Panc1 (cell line): ENCODE results near the gene DCTN1. TPM values are rescaled to one million over a fixed set of nuclear protein-coding genes. Genes with fewer than 3 reads are reported as not detected.

Experiments used
- ATAC-seq: fragments of 200-7000 bp; cut with Tn5 transposase; 2 replicates; pipeline ENCODE4 v1.9.1; 2020; ENCODE audit warnings: mild to moderate bottlenecking, moderate library complexity
- BruUV-seq: library from RNA; stranded (reverse); fragments of 400-500 nt; replicated peaks from 2 replicates; lab custom pipeline; 2021; lab: Mats Ljungman, UMichigan
- CTCF ChIA-PET: fragments of 300-600 bp; sonication (Branson Sonifier 250); formaldehyde crosslinking; loops from one replicate; lab custom pipeline; 2022; ENCODE audit warnings: antibody characterized with exemption; lab: Charles Lee
- POLR2A ChIA-PET: fragments of 300-600 bp; sonication (Branson Sonifier 250); formaldehyde crosslinking; loops from one replicate; lab custom pipeline; 2022; ENCODE audit warnings: antibody characterized with exemption; lab: Charles Lee
- DNase-seq: peaks from one replicate; pipeline ENCODE4 v3.0.0-alpha.2; 2010; ENCODE audit warnings: low read depth, low spot score
- H3K27ac ChIP-seq: 2 replicates; pipeline ENCODE4 v1.5.1; 2011; ENCODE audit warnings: mild to moderate bottlenecking, low read length, inconsistent platforms
- H3K27me3 ChIP-seq: fragments of 200-500 bp; sonication (Bioruptor generic); 2 replicates; pipeline ENCODE4 v1.6.0; 2014; ENCODE audit warnings: low read length, inconsistent platforms; ENCODE audit not compliant: control insufficient read depth, insufficient read depth
- H3K36me3 ChIP-seq: fragments of 200-500 bp; sonication (Bioruptor generic); 2 replicates; pipeline ENCODE4 v1.5.1; 2014; ENCODE audit warnings: inconsistent platforms, mild to moderate bottlenecking, low read length, moderate library complexity; ENCODE audit not compliant: control insufficient read depth, insufficient read depth
- H3K4me1 ChIP-seq: 2 replicates; pipeline ENCODE4 v1.5.1; 2011; ENCODE audit warnings: inconsistent platforms, mild to moderate bottlenecking, low read length, moderate library complexity; ENCODE audit not compliant: control insufficient read depth, insufficient read depth
- H3K4me3 ChIP-seq, 2 experiments: 2 replicates each; pipeline ENCODE4 v1.5.1; 2011 to 2012; ENCODE audit warnings: low read depth in 2 of 2, low read length in 2 of 2, mild to moderate bottlenecking in 2 of 2, inconsistent platforms in 1 of 2, moderate library complexity in 1 of 2
- H3K9me3 ChIP-seq: fragments of 200-500 bp; sonication (Bioruptor generic); 2 replicates; pipeline ENCODE4 v1.5.1; 2014; ENCODE audit warnings: low read depth, mild to moderate bottlenecking, inconsistent platforms, low read length, moderate library complexity; ENCODE audit not compliant: control insufficient read depth, insufficient read depth
- POLR2AphosphoS5 ChIP-seq: IDR thresholded peaks from 2 replicates; pipeline ENCODE4 v1.6.1; 2012; ENCODE audit warnings: mild to moderate bottlenecking, low read depth, low read length, moderate library complexity
- SIN3A ChIP-seq: IDR thresholded peaks from 2 replicates; pipeline ENCODE4 v1.6.1; 2012; ENCODE audit warnings: low read depth, mild to moderate bottlenecking, low read length, moderate library complexity, borderline replicate concordance; ENCODE audit not compliant: insufficient read depth
- TCF7L2 ChIP-seq: IDR thresholded peaks from 2 replicates; pipeline ENCODE4 v1.6.1; 2011; ENCODE audit warnings: mild to moderate bottlenecking, low read depth, low read length, inconsistent platforms
- in situ Hi-C: cut with HindIII; loops from 2 replicates; pipeline ENCODE4 v1.10.0; 2016; ENCODE audit warnings: low sequenced_read_pairs, low pct_unique_long_range_greater_than_20kb
- intact Hi-C: fragments of 100-400 bp; cut with micrococcal nuclease; formaldehyde crosslinking; loops from one replicate; pipeline ENCODE4 v1.10.0; 2022; ENCODE audit not compliant: unreplicated experiment
- total RNA-seq: library from RNA; stranded (reverse); gene quantifications from one replicate; pipeline ENCODE4 v1.2.1, GENCODE V29; 2021; ENCODE audit not compliant: unreplicated experiment
- TF ChIP-seq, protein P1 (sequence below): fragments of 450-650 bp; IDR thresholded peaks from 2 replicates; pipeline ENCODE4 v1.5.1; 2017; ENCODE audit warnings: mild to moderate bottlenecking
- TF ChIP-seq, protein P2 (sequence below), 2 experiments: IDR thresholded peaks; 2 replicates each; pipeline ENCODE4 v1.6.1; 2011 to 2012; ENCODE audit warnings: low read depth in 2 of 2, control low read depth in 1 of 2, low read length in 1 of 2, mild to moderate bottlenecking in 1 of 2, moderate library complexity in 1 of 2; ENCODE audit not compliant: insufficient read depth in 1 of 2

The DCTN1 gene
- total RNA-seq, 1 experiment from 2014 or later, result 190 TPM

DNA sequence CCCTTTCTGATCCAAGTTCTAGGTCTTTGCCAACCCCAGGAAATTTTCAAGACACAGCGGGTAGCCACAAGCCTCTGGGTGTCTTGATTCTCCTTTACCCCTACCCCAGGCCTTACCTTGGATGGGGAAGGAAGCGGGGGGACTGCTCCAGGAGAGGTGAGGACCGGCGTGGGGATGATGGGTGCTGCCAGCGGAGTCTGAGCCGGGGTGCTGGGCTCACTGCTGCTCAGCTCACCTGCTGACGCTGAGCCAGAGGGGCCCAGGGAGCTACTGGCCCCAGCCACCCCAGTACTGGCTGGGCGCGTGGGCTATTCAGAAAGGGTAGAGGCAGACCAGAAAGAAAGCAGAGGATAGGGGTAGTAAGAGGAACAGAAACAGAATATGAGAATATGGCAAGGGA is 8.7 kb downstream of the DCTN1 start:
- peaks cover 18% of the 10 kb centered on the region; the same call in 1 of the 2 replicates for H3K36me3 ChIP-seq
- H3K27me3 ChIP-seq, result no peaks in the 10 kb centered on the region
- TF ChIP-seq, protein P1, sequence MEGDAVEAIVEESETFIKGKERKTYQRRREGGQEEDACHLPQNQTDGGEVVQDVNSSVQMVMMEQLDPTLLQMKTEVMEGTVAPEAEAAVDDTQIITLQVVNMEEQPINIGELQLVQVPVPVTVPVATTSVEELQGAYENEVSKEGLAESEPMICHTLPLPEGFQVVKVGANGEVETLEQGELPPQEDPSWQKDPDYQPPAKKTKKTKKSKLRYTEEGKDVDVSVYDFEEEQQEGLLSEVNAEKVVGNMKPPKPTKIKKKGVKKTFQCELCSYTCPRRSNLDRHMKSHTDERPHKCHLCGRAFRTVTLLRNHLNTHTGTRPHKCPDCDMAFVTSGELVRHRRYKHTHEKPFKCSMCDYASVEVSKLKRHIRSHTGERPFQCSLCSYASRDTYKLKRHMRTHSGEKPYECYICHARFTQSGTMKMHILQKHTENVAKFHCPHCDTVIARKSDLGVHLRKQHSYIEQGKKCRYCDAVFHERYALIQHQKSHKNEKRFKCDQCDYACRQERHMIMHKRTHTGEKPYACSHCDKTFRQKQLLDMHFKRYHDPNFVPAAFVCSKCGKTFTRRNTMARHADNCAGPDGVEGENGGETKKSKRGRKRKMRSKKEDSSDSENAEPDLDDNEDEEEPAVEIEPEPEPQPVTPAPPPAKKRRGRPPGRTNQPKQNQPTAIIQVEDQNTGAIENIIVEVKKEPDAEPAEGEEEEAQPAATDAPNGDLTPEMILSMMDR, result no peak
- TF ChIP-seq SIN3A (no peak), TCF7L2 (no peak), POLR2AphosphoS5 (no peak)
- TF ChIP-seq, protein P2, sequence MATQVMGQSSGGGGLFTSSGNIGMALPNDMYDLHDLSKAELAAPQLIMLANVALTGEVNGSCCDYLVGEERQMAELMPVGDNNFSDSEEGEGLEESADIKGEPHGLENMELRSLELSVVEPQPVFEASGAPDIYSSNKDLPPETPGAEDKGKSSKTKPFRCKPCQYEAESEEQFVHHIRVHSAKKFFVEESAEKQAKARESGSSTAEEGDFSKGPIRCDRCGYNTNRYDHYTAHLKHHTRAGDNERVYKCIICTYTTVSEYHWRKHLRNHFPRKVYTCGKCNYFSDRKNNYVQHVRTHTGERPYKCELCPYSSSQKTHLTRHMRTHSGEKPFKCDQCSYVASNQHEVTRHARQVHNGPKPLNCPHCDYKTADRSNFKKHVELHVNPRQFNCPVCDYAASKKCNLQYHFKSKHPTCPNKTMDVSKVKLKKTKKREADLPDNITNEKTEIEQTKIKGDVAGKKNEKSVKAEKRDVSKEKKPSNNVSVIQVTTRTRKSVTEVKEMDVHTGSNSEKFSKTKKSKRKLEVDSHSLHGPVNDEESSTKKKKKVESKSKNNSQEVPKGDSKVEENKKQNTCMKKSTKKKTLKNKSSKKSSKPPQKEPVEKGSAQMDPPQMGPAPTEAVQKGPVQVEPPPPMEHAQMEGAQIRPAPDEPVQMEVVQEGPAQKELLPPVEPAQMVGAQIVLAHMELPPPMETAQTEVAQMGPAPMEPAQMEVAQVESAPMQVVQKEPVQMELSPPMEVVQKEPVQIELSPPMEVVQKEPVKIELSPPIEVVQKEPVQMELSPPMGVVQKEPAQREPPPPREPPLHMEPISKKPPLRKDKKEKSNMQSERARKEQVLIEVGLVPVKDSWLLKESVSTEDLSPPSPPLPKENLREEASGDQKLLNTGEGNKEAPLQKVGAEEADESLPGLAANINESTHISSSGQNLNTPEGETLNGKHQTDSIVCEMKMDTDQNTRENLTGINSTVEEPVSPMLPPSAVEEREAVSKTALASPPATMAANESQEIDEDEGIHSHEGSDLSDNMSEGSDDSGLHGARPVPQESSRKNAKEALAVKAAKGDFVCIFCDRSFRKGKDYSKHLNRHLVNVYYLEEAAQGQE (IDR thresholded peaks at IDR 0.05; ENCODE audit: insufficient read depth in 1 of 2, low read depth in 2 of 2, low read length in 1 of 2), result no peak
- no TSS peak for BruUV-seq
- intact Hi-C loops (no loop called here), in situ Hi-C loops (no loop called here)
- no peaks in the 10 kb centered on the region for H3K9me3 ChIP-seq
- no peak for ATAC-seq
- ChIA-PET POLR2A (interaction anchor here (0.6 kb wide), 1 partner anchor 583 kb away, joined by 3 read pairs; no protein-coding TSS in a partner anchor), CTCF (no interaction called here)
- H3K27ac ChIP-seq, result no peak overlapping the region
- no peaks in the 10 kb centered on the region for H3K4me1 ChIP-seq
- no peak for DNase-seq
- no peak overlapping the region for H3K4me3 ChIP-seq

DNA sequence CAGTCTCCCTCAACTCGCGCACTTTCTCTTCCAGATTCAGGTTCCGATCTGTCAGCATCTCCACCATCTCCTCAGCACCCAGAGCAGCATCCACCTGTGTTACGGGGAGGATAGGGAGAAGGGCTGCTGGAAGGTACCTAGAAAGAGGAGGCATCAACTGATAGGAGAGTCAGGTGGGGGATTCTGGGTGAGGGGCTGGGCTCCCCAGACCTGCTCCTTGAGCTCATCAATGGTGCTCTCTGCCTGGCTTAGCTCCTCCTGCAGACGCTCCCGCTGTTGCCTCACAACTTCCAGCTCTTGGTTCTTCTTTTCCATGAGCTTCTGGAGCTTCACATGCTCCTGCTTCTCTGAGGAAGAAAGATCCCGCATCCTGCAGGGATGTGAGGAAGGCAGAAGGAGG is 10.1 kb downstream of the DCTN1 start:
- Histone ChIP-seq H3K27ac (no peak overlapping the region), H3K4me3 (no peak overlapping the region), H3K9me3 (no peaks in the 10 kb centered on the region), H3K4me1 (no peaks in the 10 kb centered on the region), H3K36me3 (peaks cover 18% of the 10 kb centered on the region; the same call in 1 of the 2 replicates), H3K27me3 (no peaks in the 10 kb centered on the region)
- BruUV-seq, result TSS peak; percentile 83
- ATAC-seq (no peak), DNase-seq (no peak)
- POLR2A ChIA-PET, result no interaction called here
- in situ Hi-C loops, result no loop called here
- CTCF ChIA-PET, result no interaction called here
- TF ChIP-seq TCF7L2 (no peak), POLR2AphosphoS5 (no peak), SIN3A (no peak)
- TF ChIP-seq, protein P1, result no peak
- TF ChIP-seq, protein P2 (IDR thresholded peaks at IDR 0.05; ENCODE audit: insufficient read depth in 1 of 2, low read depth in 2 of 2, low read length in 1 of 2), result no peak
- intact Hi-C loops, result no loop called here
